ENCODE data around the gene ADAMTS12.

ADAMTS12 gene

GRCh38 chr5:33854733-33855151, 37.0 kb downstream of the ADAMTS12 start:
- H3K4me1 ChIP-seq (ENCODE audit: control insufficient read depth in 1 of 2, insufficient read depth in 1 of 2, low read depth in 1 of 2, low read length in 1 of 2): no peaks in the 10 kb centered on the region
- H3K27me3 ChIP-seq: no peaks in the 10 kb centered on the region
- H3K4me3 ChIP-seq (ENCODE audit: low read depth in 1 of 2, low read length in 1 of 2): no peak overlapping the region
- H3K36me3 ChIP-seq: no peaks in the 10 kb centered on the region
- no peaks in the 10 kb centered on the region for H3K9me3 ChIP-seq
- no peak overlapping the region for H3K27ac ChIP-seq
- TF ChIP-seq CTCF (IDR thresholded peaks at IDR 0.05): no peak

GRCh38 chr5:33852837-33853236, 39.0 kb downstream of the ADAMTS12 start:
- H3K27ac ChIP-seq: no peak overlapping the region
- H3K27me3 ChIP-seq: no peaks in the 10 kb centered on the region
- H3K4me3 ChIP-seq (ENCODE audit: low read depth in 1 of 2, low read length in 1 of 2): no peak overlapping the region
- no peaks in the 10 kb centered on the region for H3K36me3 ChIP-seq
- no peak for TF ChIP-seq CTCF (IDR thresholded peaks at IDR 0.05)
- no peaks in the 10 kb centered on the region for H3K9me3 ChIP-seq
- no peaks in the 10 kb centered on the region for H3K4me1 ChIP-seq (ENCODE audit: control insufficient read depth in 1 of 2, insufficient read depth in 1 of 2, low read depth in 1 of 2, low read length in 1 of 2)

GRCh38 chr5:33852319-33852718, 39.5 kb downstream of the ADAMTS12 start:
- H3K4me1 ChIP-seq (ENCODE audit: control insufficient read depth in 1 of 2, insufficient read depth in 1 of 2, low read depth in 1 of 2, low read length in 1 of 2): no peaks in the 10 kb centered on the region
- H3K27me3 ChIP-seq: no peaks in the 10 kb centered on the region
- no peaks in the 10 kb centered on the region for H3K36me3 ChIP-seq
- H3K9me3 ChIP-seq: no peaks in the 10 kb centered on the region
- no peak overlapping the region for H3K4me3 ChIP-seq (ENCODE audit: low read depth in 1 of 2, low read length in 1 of 2)
- TF ChIP-seq CTCF (IDR thresholded peaks at IDR 0.05): no peak
- H3K27ac ChIP-seq: no peak overlapping the region

GRCh38 chr5:33850100-33850594, 41.6 kb downstream of the ADAMTS12 start:
- no peak overlapping the region for H3K4me3 ChIP-seq (ENCODE audit: low read depth in 1 of 2, low read length in 1 of 2)
- no peak overlapping the region for H3K27ac ChIP-seq

GRCh38 chr5:33848554-33848953, 43.2 kb downstream of the ADAMTS12 start:
- Histone ChIP-seq H3K27ac (no peak overlapping the region), H3K9me3 (no peaks in the 10 kb centered on the region), H3K4me3 (ENCODE audit: low read depth in 1 of 2, low read length in 1 of 2) (no peak overlapping the region), H3K36me3 (no peaks in the 10 kb centered on the region), H3K27me3 (no peaks in the 10 kb centered on the region), H3K4me1 (ENCODE audit: control insufficient read depth in 1 of 2, insufficient read depth in 1 of 2, low read depth in 1 of 2, low read length in 1 of 2) (no peaks in the 10 kb centered on the region)
- TF ChIP-seq CTCF (IDR thresholded peaks at IDR 0.05): no peak

More at GRCh38 chr5:33850100-33850594, 41.6 kb downstream of the ADAMTS12 start:
- no peak for TF ChIP-seq CTCF (IDR thresholded peaks at IDR 0.05)
- Histone ChIP-seq H3K9me3 (no peaks in the 10 kb centered on the region), H3K27me3 (no peaks in the 10 kb centered on the region), H3K36me3 (no peaks in the 10 kb centered on the region), H3K4me1 (ENCODE audit: control insufficient read depth in 1 of 2, insufficient read depth in 1 of 2, low read depth in 1 of 2, low read length in 1 of 2) (no peaks in the 10 kb centered on the region)

GRCh38 chr5:33846851-33847250, 44.9 kb downstream of the ADAMTS12 start:
- Histone ChIP-seq H3K4me3 (ENCODE audit: low read depth in 1 of 2, low read length in 1 of 2) (no peak overlapping the region), H3K4me1 (ENCODE audit: control insufficient read depth in 1 of 2, insufficient read depth in 1 of 2, low read depth in 1 of 2, low read length in 1 of 2) (no peaks in the 10 kb centered on the region), H3K9me3 (no peaks in the 10 kb centered on the region), H3K36me3 (no peaks in the 10 kb centered on the region), H3K27me3 (no peaks in the 10 kb centered on the region), H3K27ac (no peak overlapping the region)
- TF ChIP-seq CTCF (IDR thresholded peaks at IDR 0.05): no peak
